HCT116 (cell line): Measurements from ENCODE around the gene TRPM1. TPM values are rescaled to one million over a fixed set of nuclear protein-coding genes. Genes with fewer than 3 reads are reported as not detected.

Experiments used
- ATAC-seq: fragments of 200-7000 bp; cut with Tn5 transposase; 2 replicates; pipeline ENCODE4 v1.9.1; 2020; ENCODE audit warnings: mild to moderate bottlenecking, moderate library complexity
- BruUV-seq: library from RNA; stranded (reverse); fragments of 400-500 nt; replicated peaks from 2 replicates; lab custom pipeline; 2021; lab: Mats Ljungman, UMichigan
- CTCF ChIA-PET: fragments of 300-600 bp; sonication (Branson Sonifier 250); formaldehyde crosslinking; loops from one replicate; lab custom pipeline; 2021; ENCODE audit warnings: antibody characterized with exemption; lab: Charles Lee
- POLR2A ChIA-PET: fragments of 300-600, 350-600 bp; sonication (Branson Sonifier 250); formaldehyde crosslinking; loops from one replicate; lab custom pipeline; 2021; ENCODE audit warnings: antibody characterized with exemption; lab: Charles Lee
- RAD21 ChIA-PET, 2 experiments: fragments of 300-600 bp; sonication (Branson Sonifier 250); formaldehyde crosslinking; loops; one replicate each; lab custom pipeline; 2023; ENCODE audit warnings: low total read pairs in 2 of 2; ENCODE audit not compliant: uncharacterized antibody in 2 of 2, unreplicated experiment in 2 of 2, low non-redundant PET in 1 of 2; lab: Charles Lee
- DNase-seq: peaks from one replicate; pipeline ENCODE4 v3.0.0-alpha.2; 2010; ENCODE audit warnings: low read depth, low spot score
- H2AFZ ChIP-seq: fragments of 200-600 bp; shearing (Covaris generic), sonication (generic); 2 replicates; pipeline ENCODE4 v1.6.1; 2017; ENCODE audit warnings: low read depth, mixed run types, mixed read lengths, antibody characterized with exemption, low read length; ENCODE audit not compliant: poor library complexity, severe bottlenecking
- H3K27ac ChIP-seq: 2 replicates; pipeline ENCODE4 v1.5.1; 2012; ENCODE audit warnings: low read depth, low read length
- H3K27me3 ChIP-seq: fragments of 200-600 bp; sonication (generic); 2 replicates; pipeline ENCODE4 v1.6.1; 2016; ENCODE audit warnings: mixed run types, low read length, mixed read lengths; ENCODE audit not compliant: insufficient read depth
- H3K36me3 ChIP-seq, 2 experiments: fragments of 200-500 bp in 1 of 2; fragments of 200-600 bp in 1 of 2; sonication (Bioruptor generic) in 1 of 2; sonication (generic) in 1 of 2; 2 replicates each; pipeline versions ENCODE4 v1.5.1 to v1.6.1; 2014 to 2016; ENCODE audit warnings: low read length in 2 of 2, inconsistent platforms in 1 of 2, mixed read lengths in 1 of 2, mixed run types in 1 of 2; ENCODE audit not compliant: insufficient read depth in 2 of 2, control insufficient read depth in 1 of 2
- H3K4me1 ChIP-seq, 2 experiments: fragments of 200-600 bp in 1 of 2; sonication (generic) in 1 of 2; 2 replicates each; pipeline versions ENCODE4 v1.5.1 to v1.6.1; 2012 to 2017; ENCODE audit warnings: low read length in 2 of 2, inconsistent platforms in 1 of 2, mild to moderate bottlenecking in 1 of 2, mixed read lengths in 1 of 2, mixed run types in 1 of 2, moderate library complexity in 1 of 2; ENCODE audit not compliant: insufficient read depth in 2 of 2, control insufficient read depth in 1 of 2
- H3K4me2 ChIP-seq: fragments of 200-600 bp; sonication (generic); 2 replicates; pipeline ENCODE4 v1.6.1; 2017; ENCODE audit warnings: mixed run types, low read length, mixed read lengths
- H3K4me3 ChIP-seq, 2 experiments: fragments of 200-600 bp in 1 of 2; sonication (generic) in 1 of 2; replicated peaks in 1 of 2; 2 replicates each; pipeline ENCODE4 v1.5.1; 2011 to 2016; ENCODE audit warnings: low read length in 2 of 2, control low read depth in 1 of 2, low read depth in 1 of 2, mild to moderate bottlenecking in 1 of 2, mixed read lengths in 1 of 2, mixed run types in 1 of 2
- H3K79me2 ChIP-seq: fragments of 200-600 bp; sonication (generic); 2 replicates; pipeline ENCODE4 v1.6.1; 2017; ENCODE audit warnings: mild to moderate bottlenecking, mixed run types, low read length, moderate library complexity, mixed read lengths; ENCODE audit not compliant: insufficient read depth
- H3K9ac ChIP-seq: fragments of 200-600 bp; sonication (generic); 2 replicates; pipeline ENCODE4 v1.6.1; 2016; ENCODE audit warnings: low read length, mixed read lengths
- H3K9me2 ChIP-seq: fragments of 200-600 bp; sonication (generic), shearing (Covaris generic); 2 replicates; pipeline ENCODE4 v1.6.1; 2017; ENCODE audit warnings: mixed run types, mild to moderate bottlenecking, moderate library complexity; ENCODE audit not compliant: insufficient read depth
- H3K9me3 ChIP-seq, 2 experiments: fragments of 200-500 bp in 1 of 2; fragments of 200-600 bp in 1 of 2; sonication (Bioruptor generic) in 1 of 2; sonication (generic) in 1 of 2; 2 replicates each; pipeline ENCODE4 v1.6.1; 2014 to 2017; ENCODE audit warnings: low read length in 2 of 2, mixed read lengths in 2 of 2, inconsistent platforms in 1 of 2, low read depth in 1 of 2, mild to moderate bottlenecking in 1 of 2, mixed run types in 1 of 2, moderate library complexity in 1 of 2; ENCODE audit not compliant: control insufficient read depth in 1 of 2, insufficient read depth in 1 of 2
- H4K20me1 ChIP-seq: fragments of 200-600 bp; sonication (generic), shearing (Covaris generic); 2 replicates; pipeline ENCODE4 v1.6.1; 2017; ENCODE audit warnings: mixed run types, mild to moderate bottlenecking, moderate library complexity; ENCODE audit not compliant: insufficient read depth
- CBX3 ChIP-seq: IDR thresholded peaks from 2 replicates; pipeline ENCODE4 v1.6.1; 2012; ENCODE audit warnings: low read depth
- ELF1 ChIP-seq: IDR thresholded peaks from 2 replicates; pipeline ENCODE4 v1.6.1; 2012; ENCODE audit warnings: low read depth, borderline replicate concordance
- FOSL1 ChIP-seq: IDR thresholded peaks from 2 replicates; pipeline ENCODE4 v1.6.1; 2012; ENCODE audit warnings: low read depth
- POLR2A ChIP-seq: IDR thresholded peaks from 2 replicates; pipeline ENCODE4 v1.7.0; 2011; ENCODE audit warnings: borderline replicate concordance; ENCODE audit not compliant: insufficient read depth, insufficient read length; ENCODE audit errors: extremely low read depth
- SIN3A ChIP-seq: IDR thresholded peaks from 2 replicates; pipeline ENCODE4 v1.6.1; 2012; ENCODE audit warnings: low read depth
- ZNF274 ChIP-seq: fragments of 200-500 bp; sonication (Bioruptor generic); IDR thresholded peaks from 2 replicates; pipeline ENCODE4 v1.6.1; 2014; ENCODE audit warnings: mild to moderate bottlenecking, low read depth, low read length, inconsistent platforms
- intact Hi-C: fragments of 100-400 bp; cut with micrococcal nuclease; formaldehyde crosslinking; loops from 2 replicates; pipeline ENCODE4 v1.10.0; 2022
- total RNA-seq: library from RNA; stranded (reverse); gene quantifications from one replicate; pipeline ENCODE4 v1.2.1, GENCODE V29; 2021; ENCODE audit not compliant: unreplicated experiment
- TF ChIP-seq, protein P1 (sequence below): IDR thresholded peaks from 2 replicates; pipeline ENCODE4 v1.6.1; 2012

Gene TRPM1
- total RNA-seq, 1 experiment from 2014 or later, result not detected

DNA sequence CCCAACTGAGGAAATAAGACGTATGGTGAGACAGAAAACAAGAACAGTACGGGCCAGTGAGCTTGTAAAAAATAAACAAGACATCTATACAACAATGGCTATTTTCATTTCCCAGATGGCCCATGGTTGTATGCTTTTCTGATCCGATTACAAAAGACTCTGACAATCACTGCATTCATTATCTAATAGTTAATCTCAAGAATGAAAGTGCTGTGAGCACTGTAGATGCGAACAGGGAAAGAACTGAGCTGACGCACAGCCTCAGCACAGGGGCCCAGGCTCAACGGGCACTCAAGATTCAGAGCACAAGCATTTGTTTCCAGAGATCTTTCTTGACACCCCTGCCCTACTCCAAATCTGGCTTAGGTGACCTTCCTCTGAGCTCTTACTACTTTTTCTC lies 117.0 kb downstream of the TRPM1 start:
- Histone ChIP-seq H2AFZ (no peak overlapping the region), H3K79me2 (no peaks in the 10 kb centered on the region; the same call in 1 of the 2 replicates), H3K9me2 (no peaks in the 10 kb centered on the region), H4K20me1 (no peaks in the 10 kb centered on the region), H3K4me2 (no peak overlapping the region), H3K9ac (no peak overlapping the region), H3K4me1 (no peaks in the 10 kb centered on the region; a peak in 1 of 4 replicates), H3K27ac (no peak overlapping the region), H3K9me3 (no peaks in the 10 kb centered on the region), H3K27me3 (no peaks in the 10 kb centered on the region), H3K4me3 (no peak overlapping the region), H3K36me3 (peaks cover 0 to 4% of the 10 kb centered on the region in 2 experiments; a peak in 2 of 4 replicates)
- ATAC-seq (no peak), DNase-seq (no peak)
- POLR2A ChIA-PET, result no interaction called here
- RAD21 ChIA-PET, result no interaction called here
- TF ChIP-seq CBX3 (no peak), POLR2A (no peak), ELF1 (no peak), ZNF274 (no peak)
- TF ChIP-seq, protein P1, sequence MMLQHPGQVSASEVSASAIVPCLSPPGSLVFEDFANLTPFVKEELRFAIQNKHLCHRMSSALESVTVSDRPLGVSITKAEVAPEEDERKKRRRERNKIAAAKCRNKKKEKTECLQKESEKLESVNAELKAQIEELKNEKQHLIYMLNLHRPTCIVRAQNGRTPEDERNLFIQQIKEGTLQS, result no peak
- CTCF ChIA-PET, result no interaction called here
- BruUV-seq, result no TSS peak
- intact Hi-C loops, result no loop called here

- Histone ChIP-seq H3K9ac (no peak overlapping the region), H3K4me3 (no peak overlapping the region), H3K27ac (no peak overlapping the region), H2AFZ (no peak overlapping the region), H4K20me1 (no peaks in the 10 kb centered on the region), H3K79me2 (no peaks in the 10 kb centered on the region; the same call in 1 of the 2 replicates), H3K4me2 (no peak overlapping the region), H3K9me2 (no peaks in the 10 kb centered on the region), H3K4me1 (no peaks in the 10 kb centered on the region), H3K9me3 (no peaks in the 10 kb centered on the region), H3K27me3 (no peaks in the 10 kb centered on the region), H3K36me3 (peaks cover 0 to 4% of the 10 kb centered on the region in 2 experiments; a peak in 2 of 4 replicates)
- DNase-seq, result no peak
- intact Hi-C loops, result no loop called here
- BruUV-seq, result no TSS peak
- ChIA-PET RAD21 (no interaction called here), CTCF (no interaction called here), POLR2A (no interaction called here)
- TF ChIP-seq FOSL1, result no peak
- TF ChIP-seq SIN3A, result no peak
- no peak for ATAC-seq
These were observed 117.4 kb downstream of the TRPM1 start for GRCh38 chr15:30984118-30984517.
